HG02884 (cell line): ENCODE data around the gene AOC2.

Experiments used
- ATAC-seq: cut with Tn5 transposase; IDR thresholded peaks from one replicate; pipeline ENCODE4 v1.9.1; 2021; ENCODE audit warnings: mild to moderate bottlenecking, moderate library complexity; ENCODE audit not compliant: unreplicated experiment

The AOC2 gene

GRCh38 chr17:42844271-42844670 lies at the start of gene AOC2:
TSS of gene AOC2 (plus strand) at chr17:42844580. CDS start at chr17:42844627, 47 bp downstream.
- no peak for ATAC-seq

GRCh38 chr17:42795061-42795460 lies 49.3 kb upstream of the AOC2 start:
- ATAC-seq = no peak

GRCh38 chr17:42795465-42795864 lies 48.9 kb upstream of the AOC2 start:
- ATAC-seq = no peak

GRCh38 chr17:42796066-42796758 lies 48.2 kb upstream of the AOC2 start:
- no peak for ATAC-seq

- ATAC-seq = no peak
Measured at GRCh38 chr17:42797067-42798007, 47.0 kb upstream of the AOC2 start.

GRCh38 chr17:42798011-42798382 lies 46.4 kb upstream of the AOC2 start:
- ATAC-seq = no peak

GRCh38 chr17:42798383-42799380 lies 45.7 kb upstream of the AOC2 start, which contains the start of the genes CNTD1 and COA3:
TSS of gene CNTD1 (plus strand) at chr17:42798861. CDS start at chr17:42799068, 207 bp downstream.
TSS of gene COA3 (minus strand) at chr17:42798704. CDS start at chr17:42798681, 23 bp downstream.
- ATAC-seq = no peak

GRCh38 chr17:42803074-42803883 lies 41.1 kb upstream of the AOC2 start:
- ATAC-seq = no peak

GRCh38 chr17:42804918-42805367 lies 39.4 kb upstream of the AOC2 start:
- no peak for ATAC-seq

GRCh38 chr17:42806249-42806648 lies 38.1 kb upstream of the AOC2 start:
- no peak for ATAC-seq

- ATAC-seq = no peak
Measured at GRCh38 chr17:42809250-42809649, 35.1 kb upstream of the AOC2 start.

- ATAC-seq = no peak
Measured at GRCh38 chr17:42814633-42815399, 29.6 kb upstream of the AOC2 start.

- no peak for ATAC-seq
Measured at GRCh38 chr17:42817866-42818265, 26.5 kb upstream of the AOC2 start.

GRCh38 chr17:42818379-42818778 lies 26.0 kb upstream of the AOC2 start:
- no peak for ATAC-seq

GRCh38 chr17:42819939-42820535 lies 24.3 kb upstream of the AOC2 start:
- no peak for ATAC-seq

- no peak for ATAC-seq
Measured at GRCh38 chr17:42821176-42821575, 23.2 kb upstream of the AOC2 start.

- no peak for ATAC-seq
Measured at GRCh38 chr17:42827472-42827871, 16.9 kb upstream of the AOC2 start.

- ATAC-seq = no peak
Measured at GRCh38 chr17:42830971-42831370, 13.4 kb upstream of the AOC2 start.
